Body of pancreas (tissue), 4 donors: ENCODE results near the gene NANOS1. TPM values are rescaled to one million over a fixed set of nuclear protein-coding genes. Genes with fewer than 3 reads are reported as not detected.
"Not testable (repeated sequence)": the region's sequence is repeated elsewhere in the genome, so short reads cannot be mapped to it uniquely, and the experiment has no call there.

Experiments
- ATAC-seq: fragments of 150-250 bp; one replicate; pipeline ENCODE4 v1.9.1; 2016
- DNase-seq, 4 donors: peaks; one replicate each; pipeline ENCODE4 v3.0.0-alpha.2; 2019
- H3K27ac ChIP-seq, 4 donors: fragments of 200-600 bp; sonication (generic); 1 replicate in 3 of 4; 2 replicates in 1 of 4; pipeline versions ENCODE4 v1.5.1 to v1.6.1; 2016 to 2019; ENCODE audit warnings: mild to moderate bottlenecking in 1 of 4, mixed read lengths in 1 of 4, moderate library complexity in 1 of 4
- H3K27me3 ChIP-seq, 2 donors: fragments of 200-600 bp; sonication (generic); one replicate each; pipeline ENCODE4 v1.6.0; 2016; ENCODE audit warnings: mild to moderate bottlenecking in 1 of 2
- H3K36me3 ChIP-seq, 2 donors: fragments of 200-600 bp; sonication (generic); replicated peaks in 1 of 2; 2 replicates each; pipeline ENCODE4 v1.5.1; 2016; ENCODE audit warnings: low read depth in 2 of 2; ENCODE audit not compliant: insufficient read depth in 1 of 2
- H3K4me1 ChIP-seq: fragments of 200-600 bp; sonication (generic); one replicate; pipeline ENCODE4 v1.6.0; 2016
- H3K4me3 ChIP-seq, 2 donors: fragments of 200-600 bp; sonication (generic); 1 replicate in 1 of 2; 2 replicates in 1 of 2; pipeline ENCODE4 v1.5.1; 2016 to 2019
- H3K9me3 ChIP-seq, 3 donors: fragments of 200-600 bp; sonication (generic); 1 replicate in 2 of 3; 2 replicates in 1 of 3; pipeline ENCODE4 v1.5.1; 2016
- POLR2A ChIP-seq, 3 donors: fragments of 450-650 bp; IDR thresholded peaks; one replicate each; pipeline ENCODE4 v1.6.1; 2016; ENCODE audit warnings: antibody characterized with exemption in 3 of 3, mild to moderate bottlenecking in 2 of 3
- WGBS, 2 donors: methylation state at CpG; one replicate each; pipeline ENCODE4 v1.1.5; 2017; 5-methylcytosine and 5-hydroxymethylcytosine counted together
- intact Hi-C: fragments of 100-400 bp; cut with DNase I; formaldehyde crosslinking; loops from one replicate; pipeline ENCODE4 v1.15.1; 2023
- total RNA-seq, 2 donors: library from RNA; depleted of rRNA; stranded (reverse); fragments of >200 nt; gene quantifications; one replicate each; pipeline ENCODE4 v1.1.0, GENCODE V29; 2016
- TF ChIP-seq, protein P1 (sequence below), 7 experiments: fragments of 450-650 bp in 4 of 7; fragments of 200-600 bp in 3 of 7; sonication (generic) in 3 of 7; IDR thresholded peaks; one replicate each; pipeline ENCODE4 v1.5.1; 2016 to 2019; ENCODE audit warnings: antibody characterized with exemption in 7 of 7

NANOS1 gene
- total RNA-seq, 2 donors from 2014 or later, result 4.4 to 9.9 TPM

- H3K9me3 ChIP-seq, result no peaks in the 10 kb centered on the region
- peaks cover 46% of the 10 kb centered on the region for H3K4me1 ChIP-seq
- H3K4me3 ChIP-seq, result no peak overlapping the region
- ATAC-seq, result no peak
- peak overlapping the region; percentile 82 to 93 (median 86) for H3K27ac ChIP-seq
- intact Hi-C loops, result no loop called here
- 59 to 67% methylated on average over 17 to 18 of the region's 18 CpGs for WGBS, 2 donors
- no peak for DNase-seq
- TF ChIP-seq POLR2A (IDR thresholded peaks at IDR 0.05), result no peak
- TF ChIP-seq, protein P1, sequence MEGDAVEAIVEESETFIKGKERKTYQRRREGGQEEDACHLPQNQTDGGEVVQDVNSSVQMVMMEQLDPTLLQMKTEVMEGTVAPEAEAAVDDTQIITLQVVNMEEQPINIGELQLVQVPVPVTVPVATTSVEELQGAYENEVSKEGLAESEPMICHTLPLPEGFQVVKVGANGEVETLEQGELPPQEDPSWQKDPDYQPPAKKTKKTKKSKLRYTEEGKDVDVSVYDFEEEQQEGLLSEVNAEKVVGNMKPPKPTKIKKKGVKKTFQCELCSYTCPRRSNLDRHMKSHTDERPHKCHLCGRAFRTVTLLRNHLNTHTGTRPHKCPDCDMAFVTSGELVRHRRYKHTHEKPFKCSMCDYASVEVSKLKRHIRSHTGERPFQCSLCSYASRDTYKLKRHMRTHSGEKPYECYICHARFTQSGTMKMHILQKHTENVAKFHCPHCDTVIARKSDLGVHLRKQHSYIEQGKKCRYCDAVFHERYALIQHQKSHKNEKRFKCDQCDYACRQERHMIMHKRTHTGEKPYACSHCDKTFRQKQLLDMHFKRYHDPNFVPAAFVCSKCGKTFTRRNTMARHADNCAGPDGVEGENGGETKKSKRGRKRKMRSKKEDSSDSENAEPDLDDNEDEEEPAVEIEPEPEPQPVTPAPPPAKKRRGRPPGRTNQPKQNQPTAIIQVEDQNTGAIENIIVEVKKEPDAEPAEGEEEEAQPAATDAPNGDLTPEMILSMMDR (IDR thresholded peaks at IDR 0.05), result no peak
- no peaks in the 10 kb centered on the region for H3K36me3 ChIP-seq
- no peaks in the 10 kb centered on the region for H3K27me3 ChIP-seq
These were observed 3.0 kb upstream of the NANOS1 start for GRCh38 chr10:119026301-119027110.

GRCh38 chr10:119028445-119028899 lies 1.0 kb upstream of the NANOS1 start:
- Histone ChIP-seq H3K27ac (peak overlapping the region; percentile 45 to 75 (median 56)), H3K4me1 (peaks cover 46% of the 10 kb centered on the region)
- ATAC-seq, H3K36me3 ChIP-seq, DNase-seq, H3K9me3 ChIP-seq, H3K27me3 ChIP-seq, H3K4me3 ChIP-seq, intact Hi-C loops: not testable (repeated sequence)
- 68 to 73% methylated on average over 10 of the region's 10 CpGs for WGBS, 2 donors

DNA sequence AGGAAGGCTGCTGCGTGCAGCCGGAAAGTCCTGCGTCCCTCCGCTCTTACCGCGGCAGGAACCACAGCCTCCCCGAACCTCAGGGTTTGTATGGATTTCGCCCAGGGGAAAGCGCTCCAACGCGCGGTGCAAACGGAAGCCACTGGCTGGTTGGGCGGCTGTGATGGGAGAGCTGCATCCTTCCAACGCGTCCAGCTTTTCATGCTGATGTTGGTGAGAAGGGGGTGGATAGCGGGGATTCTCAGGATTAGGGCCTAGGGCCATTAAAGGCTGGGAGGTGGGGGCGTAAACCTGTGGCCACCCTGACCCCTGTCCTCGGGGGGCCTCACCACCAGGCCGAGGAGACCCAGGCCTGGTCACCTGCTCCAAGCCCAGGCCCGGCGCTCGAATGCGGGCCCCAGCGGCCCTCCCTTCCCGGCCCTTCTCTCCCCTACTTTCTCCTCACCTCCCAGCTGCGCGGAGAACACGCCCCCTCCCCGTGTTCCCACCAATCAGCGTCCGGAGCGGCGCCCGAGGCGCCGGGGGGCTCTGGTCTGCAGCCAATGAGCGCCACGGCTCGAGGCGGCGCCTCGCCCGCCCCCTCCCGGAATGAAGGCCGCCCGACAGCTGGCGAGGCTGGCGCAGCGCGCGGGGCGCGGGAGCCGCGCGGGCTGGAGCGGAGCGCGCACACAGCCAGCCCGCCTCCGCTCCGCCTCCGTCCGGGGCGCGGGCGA lies 458 bp upstream of the NANOS1 start:
- TF ChIP-seq, protein P1 (IDR thresholded peaks at IDR 0.05), result peak in 3 of 7 experiments; percentile 8 to 42 (median 38)
- TF ChIP-seq POLR2A (IDR thresholded peaks at IDR 0.05), result peak; percentile 13 to 53 (median 45)
- H3K9me3 ChIP-seq, result no peaks in the 10 kb centered on the region
- WGBS, 2 donors, result 10 to 32% methylated on average over 7 to 59 of the region's 68 CpGs
- DNase-seq (peak; percentile 86 to 90 (median 88)), ATAC-seq (peak; percentile 80)
- H3K4me3 ChIP-seq, result peak overlapping the region in 1 of 2 donors; percentile 23
- H3K27me3 ChIP-seq, result no peaks in the 10 kb centered on the region
- peaks cover 46% of the 10 kb centered on the region for H3K4me1 ChIP-seq
- intact Hi-C loops, result no loop called here
- peaks cover 0 to 4% of the 10 kb centered on the region in 2 donors for H3K36me3 ChIP-seq
- peak overlapping the region; percentile 45 to 75 (median 56) for H3K27ac ChIP-seq

GRCh38 chr10:119030421-119031250 lies 1.1 kb downstream of the NANOS1 start:
- peak overlapping the region in 1 of 4 donors; percentile 3 for H3K27ac ChIP-seq

More at GRCh38 chr10:119030421-119031250, 1.1 kb downstream of the NANOS1 start:
- WGBS, 2 donors, result 9 to 35% methylated on average over 15 to 55 of the region's 65 CpGs
- H3K4me1 ChIP-seq, result peaks cover 35% of the 10 kb centered on the region
- peaks cover 4 to 9% of the 10 kb centered on the region in 2 donors for H3K36me3 ChIP-seq
- DNase-seq, result peak; percentile 46 to 60 (median 58)
- peak; percentile 24 for ATAC-seq
- H3K9me3 ChIP-seq, result no peaks in the 10 kb centered on the region
- TF ChIP-seq POLR2A (IDR thresholded peaks at IDR 0.05), result no peak
- TF ChIP-seq, protein P1 (IDR thresholded peaks at IDR 0.05), result no peak
- H3K4me3 ChIP-seq, result no peak overlapping the region
- intact Hi-C loops, result no loop called here
- no peaks in the 10 kb centered on the region for H3K27me3 ChIP-seq
